HL-60 (cell line): ENCODE results near the gene COL23A1.

Source experiments
- DNase-seq, 2 experiments: peaks; one replicate each; pipeline ENCODE4 v3.0.0-alpha.2; 2010 to 2020; ENCODE audit warnings: low read depth in 1 of 2, low spot score in 1 of 2
- H3K27ac ChIP-seq: fragments of 250-450 bp; sonication (Bioruptor Pico); replicated peaks from 2 replicates; pipeline ENCODE4 v1.5.1; 2020; ENCODE audit warnings: mild to moderate bottlenecking, moderate library complexity
- H3K27me3 ChIP-seq: fragments of 250-450 bp; sonication (Bioruptor Pico); 2 replicates; pipeline ENCODE4 v1.5.1; 2021; ENCODE audit warnings: mild to moderate bottlenecking, moderate library complexity; ENCODE audit not compliant: insufficient read depth, poor library complexity, severe bottlenecking
- H3K4me3 ChIP-seq: replicated peaks from 2 replicates; pipeline ENCODE4 v1.5.1; 2011; ENCODE audit warnings: mild to moderate bottlenecking, control low read depth, low read length; ENCODE audit not compliant: insufficient read depth
- GABPA ChIP-seq: IDR thresholded peaks from 2 replicates; pipeline ENCODE4 v1.6.1; 2012; ENCODE audit warnings: low read depth
- POLR2AphosphoS5 ChIP-seq: IDR thresholded peaks from 2 replicates; pipeline ENCODE4 v1.6.1; 2012; ENCODE audit warnings: low read depth
- SPI1 ChIP-seq: IDR thresholded peaks from 2 replicates; pipeline ENCODE4 v1.6.1; 2012; ENCODE audit warnings: low read depth, mild to moderate bottlenecking, borderline replicate concordance
- TF ChIP-seq, protein P1 (sequence below): IDR thresholded peaks from 2 replicates; pipeline ENCODE4 v1.6.1; 2012; ENCODE audit warnings: low read depth; ENCODE audit not compliant: insufficient replicate concordance
- TF ChIP-seq, protein P2 (sequence below): IDR thresholded peaks from one replicate; pipeline ENCODE4 v1.5.1; 2011; ENCODE audit warnings: low read length, control low read depth, inconsistent platforms; ENCODE audit not compliant: insufficient read depth

Gene COL23A1

DNA sequence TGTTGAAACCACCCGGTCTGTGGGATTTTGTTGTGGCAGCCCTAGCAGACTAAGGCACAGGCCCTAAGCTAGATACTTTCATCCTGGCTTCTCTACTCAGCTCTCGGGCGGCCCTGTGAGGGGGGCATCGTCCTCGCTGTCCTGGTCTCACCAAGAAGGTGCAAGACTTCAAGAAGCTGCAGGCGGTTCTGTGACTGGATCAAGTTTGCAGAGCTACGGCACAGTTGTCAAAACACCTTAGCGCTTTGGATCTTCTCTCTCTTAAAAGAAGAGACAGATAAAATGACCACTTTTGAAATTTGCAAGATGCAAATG, 238.2 kb downstream of the COL23A1 start:
- Histone ChIP-seq H3K27me3 (no peaks in the 10 kb centered on the region), H3K4me3 (no peak overlapping the region), H3K27ac (peak overlapping the region; percentile 24; the same call in 1 of the 2 replicates)
- DNase-seq: no peak
- TF ChIP-seq, protein P1, sequence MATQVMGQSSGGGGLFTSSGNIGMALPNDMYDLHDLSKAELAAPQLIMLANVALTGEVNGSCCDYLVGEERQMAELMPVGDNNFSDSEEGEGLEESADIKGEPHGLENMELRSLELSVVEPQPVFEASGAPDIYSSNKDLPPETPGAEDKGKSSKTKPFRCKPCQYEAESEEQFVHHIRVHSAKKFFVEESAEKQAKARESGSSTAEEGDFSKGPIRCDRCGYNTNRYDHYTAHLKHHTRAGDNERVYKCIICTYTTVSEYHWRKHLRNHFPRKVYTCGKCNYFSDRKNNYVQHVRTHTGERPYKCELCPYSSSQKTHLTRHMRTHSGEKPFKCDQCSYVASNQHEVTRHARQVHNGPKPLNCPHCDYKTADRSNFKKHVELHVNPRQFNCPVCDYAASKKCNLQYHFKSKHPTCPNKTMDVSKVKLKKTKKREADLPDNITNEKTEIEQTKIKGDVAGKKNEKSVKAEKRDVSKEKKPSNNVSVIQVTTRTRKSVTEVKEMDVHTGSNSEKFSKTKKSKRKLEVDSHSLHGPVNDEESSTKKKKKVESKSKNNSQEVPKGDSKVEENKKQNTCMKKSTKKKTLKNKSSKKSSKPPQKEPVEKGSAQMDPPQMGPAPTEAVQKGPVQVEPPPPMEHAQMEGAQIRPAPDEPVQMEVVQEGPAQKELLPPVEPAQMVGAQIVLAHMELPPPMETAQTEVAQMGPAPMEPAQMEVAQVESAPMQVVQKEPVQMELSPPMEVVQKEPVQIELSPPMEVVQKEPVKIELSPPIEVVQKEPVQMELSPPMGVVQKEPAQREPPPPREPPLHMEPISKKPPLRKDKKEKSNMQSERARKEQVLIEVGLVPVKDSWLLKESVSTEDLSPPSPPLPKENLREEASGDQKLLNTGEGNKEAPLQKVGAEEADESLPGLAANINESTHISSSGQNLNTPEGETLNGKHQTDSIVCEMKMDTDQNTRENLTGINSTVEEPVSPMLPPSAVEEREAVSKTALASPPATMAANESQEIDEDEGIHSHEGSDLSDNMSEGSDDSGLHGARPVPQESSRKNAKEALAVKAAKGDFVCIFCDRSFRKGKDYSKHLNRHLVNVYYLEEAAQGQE: no peak
- no peak for TF ChIP-seq POLR2AphosphoS5

- DNase-seq: no peak
- no peaks in the 10 kb centered on the region for H3K27me3 ChIP-seq
- no peak overlapping the region for H3K4me3 ChIP-seq
- H3K27ac ChIP-seq: peak overlapping the region; percentile 18; the same call in 1 of the 2 replicates
- TF ChIP-seq GABPA: no peak
- peak; percentile 43; the same call in 1 of the 2 replicates for TF ChIP-seq POLR2AphosphoS5
These were observed 238.8 kb downstream of the COL23A1 start for GRCh38 chr5:178351221-178352034.

GRCh38 chr5:178350361-178351220, 239.6 kb downstream of the COL23A1 start:
- no peak overlapping the region for H3K4me3 ChIP-seq
- H3K27ac ChIP-seq: no peak overlapping the region; the same call in 1 of the 2 replicates
- DNase-seq: peak; percentile 31 to 66
- TF ChIP-seq POLR2AphosphoS5: no peak
- TF ChIP-seq SPI1: peak; percentile 74
- H3K27me3 ChIP-seq: no peaks in the 10 kb centered on the region

DNA sequence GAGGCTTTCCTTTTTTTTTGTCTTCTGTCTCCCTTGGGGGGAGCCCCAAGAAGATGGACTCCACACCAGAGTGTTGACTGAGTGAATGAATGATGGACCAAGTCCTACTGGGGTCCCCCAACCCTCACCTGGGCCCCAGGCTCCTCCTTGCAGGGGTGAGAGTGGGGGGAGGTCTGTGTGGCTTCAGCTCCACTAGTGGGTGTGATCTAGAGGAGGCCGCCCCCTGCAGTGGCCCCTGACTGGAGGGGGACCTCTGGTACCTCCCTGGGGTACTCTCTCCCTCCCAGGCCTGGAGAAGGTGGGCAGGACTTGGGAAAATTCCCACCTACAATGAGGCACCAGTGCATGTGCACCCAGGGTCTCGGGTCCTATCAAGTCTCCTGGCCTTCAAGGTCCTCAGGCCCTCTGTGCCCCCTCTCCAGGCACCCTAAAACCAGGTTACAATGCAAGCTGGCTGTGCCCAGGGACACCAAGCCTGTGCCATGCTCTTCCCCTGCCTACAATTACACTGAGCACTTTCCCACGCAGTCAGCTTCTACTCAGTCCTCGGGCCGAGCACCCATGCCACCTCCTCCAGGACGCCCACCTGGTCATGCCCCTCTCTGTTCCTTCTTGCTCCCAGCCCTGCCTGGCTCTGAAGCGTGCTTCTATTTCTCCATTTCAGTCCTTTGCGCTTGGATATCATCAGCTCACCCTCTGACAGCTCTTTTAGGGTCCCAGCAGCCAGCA, 240.4 kb downstream of the COL23A1 start:
- DNase-seq: no peak
- no peaks in the 10 kb centered on the region for H3K27me3 ChIP-seq
- H3K4me3 ChIP-seq: no peak overlapping the region
- TF ChIP-seq POLR2AphosphoS5: no peak
- TF ChIP-seq, protein P1: no peak
- TF ChIP-seq, protein P2, sequence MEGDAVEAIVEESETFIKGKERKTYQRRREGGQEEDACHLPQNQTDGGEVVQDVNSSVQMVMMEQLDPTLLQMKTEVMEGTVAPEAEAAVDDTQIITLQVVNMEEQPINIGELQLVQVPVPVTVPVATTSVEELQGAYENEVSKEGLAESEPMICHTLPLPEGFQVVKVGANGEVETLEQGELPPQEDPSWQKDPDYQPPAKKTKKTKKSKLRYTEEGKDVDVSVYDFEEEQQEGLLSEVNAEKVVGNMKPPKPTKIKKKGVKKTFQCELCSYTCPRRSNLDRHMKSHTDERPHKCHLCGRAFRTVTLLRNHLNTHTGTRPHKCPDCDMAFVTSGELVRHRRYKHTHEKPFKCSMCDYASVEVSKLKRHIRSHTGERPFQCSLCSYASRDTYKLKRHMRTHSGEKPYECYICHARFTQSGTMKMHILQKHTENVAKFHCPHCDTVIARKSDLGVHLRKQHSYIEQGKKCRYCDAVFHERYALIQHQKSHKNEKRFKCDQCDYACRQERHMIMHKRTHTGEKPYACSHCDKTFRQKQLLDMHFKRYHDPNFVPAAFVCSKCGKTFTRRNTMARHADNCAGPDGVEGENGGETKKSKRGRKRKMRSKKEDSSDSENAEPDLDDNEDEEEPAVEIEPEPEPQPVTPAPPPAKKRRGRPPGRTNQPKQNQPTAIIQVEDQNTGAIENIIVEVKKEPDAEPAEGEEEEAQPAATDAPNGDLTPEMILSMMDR: no peak
- no peak for TF ChIP-seq GABPA
- no peak for TF ChIP-seq SPI1
- H3K27ac ChIP-seq: no peak overlapping the region

DNA sequence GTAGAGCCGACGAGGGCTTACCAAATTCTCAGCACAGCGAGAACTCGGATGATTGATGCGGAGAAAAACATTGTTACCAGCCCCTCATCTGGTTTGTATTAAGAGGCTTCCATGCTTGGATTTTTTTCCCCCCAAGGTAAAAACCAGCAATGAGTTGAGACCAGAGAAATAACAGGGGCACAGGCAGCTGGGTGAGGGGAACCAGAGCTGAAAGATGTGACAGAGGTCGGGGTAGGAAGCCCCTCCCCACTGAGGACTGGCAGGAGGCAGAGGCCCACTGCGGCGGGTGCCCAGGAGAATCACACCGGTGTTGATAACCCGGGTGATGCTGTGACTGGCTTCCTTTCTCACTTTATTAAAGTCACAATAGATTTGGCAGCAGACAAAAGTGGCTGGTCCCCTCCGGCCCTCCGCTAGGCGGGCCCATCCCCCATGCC, 241.1 kb downstream of the COL23A1 start:
- H3K4me3 ChIP-seq: no peak overlapping the region
- TF ChIP-seq GABPA (no peak), SPI1 (no peak), POLR2AphosphoS5 (no peak)
- TF ChIP-seq, protein P1: no peak
- TF ChIP-seq, protein P2: no peak
- DNase-seq: no peak

More for the DNA sequence above, 241.1 kb downstream of the COL23A1 start:
- no peaks in the 10 kb centered on the region for H3K27me3 ChIP-seq
- no peak overlapping the region for H3K27ac ChIP-seq
